K562 (cell line): ENCODE results near the gene SOCS3. TPM values are rescaled to one million over a fixed set of nuclear protein-coding genes. Genes with fewer than 3 reads are reported as not detected.

Experiments used
- ATAC-seq: fragments of 200-7000 bp; cut with Tn5 transposase; 3 replicates; pipeline ENCODE4 v1.9.1; 2020; ENCODE audit warnings: moderate library complexity
- BruUV-seq: library from RNA; stranded (reverse); fragments of 400-500 nt; replicated peaks from 2 replicates; lab custom pipeline; 2021; lab: Mats Ljungman, UMichigan
- CTCF ChIA-PET: fragments of 300-600 bp; formaldehyde crosslinking; extraction: SDS; loops from one replicate; lab custom pipeline; 2021; ENCODE audit warnings: low intra/inter-chr PET ratio; lab: Yijun Ruan, JAX
- POLR2A ChIA-PET: fragments of 300-600, 350-650 bp; sonication (Branson Sonifier 250); formaldehyde crosslinking; extraction: SDS; loops from one replicate; lab custom pipeline; 2021; ENCODE audit warnings: antibody characterized with exemption, inconsistent platforms; lab: Yijun Ruan, JAX
- DNase-seq, 4 experiments: peaks; one replicate each; pipeline versions ENCODE4 v3.0.0 to v3.0.0-alpha.2; 2011 to 2018; ENCODE audit warnings: low spot score in 3 of 4, mixed read lengths in 3 of 4; ENCODE audit errors: extremely low read depth in 1 of 4
- FAIRE-seq: peaks from 2 replicates; lab custom pipeline; 2011; peaks lifted over from hg19 to GRCh38; lab: Jason Lieb, UNC
- H2AFZ ChIP-seq: 2 replicates; pipeline ENCODE4 v1.6.0; 2011; ENCODE audit warnings: low read depth, low read length, control low read depth, inconsistent platforms
- H3K27ac ChIP-seq: fragments of 200-600 bp; 3 replicates; pipeline ENCODE4 v1.8.0; 2011; ENCODE audit warnings: low read depth, mild to moderate bottlenecking, control low read depth, inconsistent platforms, low read length, moderate library complexity, mixed read lengths; ENCODE audit errors: extremely low read depth
- H3K27me3 ChIP-seq, 2 experiments: fragments of 300-600 bp in 1 of 2; 2 replicates in 1 of 2; 3 replicates in 1 of 2; pipeline versions ENCODE4 v1.6.0 to v1.8.0; 2011; ENCODE audit warnings: inconsistent platforms in 2 of 2, low read length in 2 of 2, mild to moderate bottlenecking in 1 of 2, mixed read lengths in 1 of 2, moderate library complexity in 1 of 2; ENCODE audit not compliant: control insufficient read depth in 2 of 2, insufficient read depth in 2 of 2
- H3K36me3 ChIP-seq: fragments of 300-600 bp; 3 replicates; pipeline ENCODE4 v1.8.0; 2011; ENCODE audit warnings: mild to moderate bottlenecking, low read length, inconsistent platforms; ENCODE audit not compliant: control insufficient read depth, insufficient read depth
- H3K4me1 ChIP-seq, 2 experiments: fragments of 200-600 bp in 1 of 2; replicated peaks in 1 of 2; 2 replicates in 1 of 2; 3 replicates in 1 of 2; pipeline versions ENCODE4 v1.5.1 to v1.8.0; 2011; ENCODE audit warnings: inconsistent platforms in 2 of 2, low read length in 2 of 2, mild to moderate bottlenecking in 1 of 2, mixed read lengths in 1 of 2, moderate library complexity in 1 of 2; ENCODE audit not compliant: control insufficient read depth in 2 of 2, insufficient read depth in 2 of 2
- H3K4me2 ChIP-seq: 2 replicates; pipeline ENCODE4 v1.6.1; 2011; ENCODE audit warnings: low read length, control low read depth, inconsistent platforms, mixed read lengths; ENCODE audit not compliant: insufficient read depth
- H3K4me3 ChIP-seq: fragments of 200-600 bp; sonication (generic), shearing (Covaris generic); 2 replicates; pipeline ENCODE4 v1.5.1; 2016; ENCODE audit warnings: control low read depth, inconsistent platforms
- H3K79me2 ChIP-seq: fragments of 200-600 bp; 3 replicates; pipeline ENCODE4 v1.8.0; 2011; ENCODE audit warnings: low read length, inconsistent platforms; ENCODE audit not compliant: control insufficient read depth, insufficient read depth
- H3K9ac ChIP-seq, 2 experiments: 2 replicates each; pipeline versions ENCODE4 v1.6.0 to v1.6.1; 2011; ENCODE audit warnings: low read depth in 2 of 2, low read length in 2 of 2, control low read depth in 1 of 2, inconsistent platforms in 1 of 2, mild to moderate bottlenecking in 1 of 2, mixed read lengths in 1 of 2; ENCODE audit not compliant: insufficient read depth in 1 of 2
- H3K9me1 ChIP-seq: one replicate; pipeline ENCODE4 v1.6.0; 2011; ENCODE audit warnings: inconsistent platforms, mild to moderate bottlenecking, low read length, moderate library complexity; ENCODE audit not compliant: control insufficient read depth, insufficient read depth
- H3K9me3 ChIP-seq: replicated peaks from 2 replicates; pipeline ENCODE4 v1.5.1; 2011; ENCODE audit warnings: low read depth, low read length, inconsistent platforms; ENCODE audit not compliant: control insufficient read depth, insufficient read depth
- H4K20me1 ChIP-seq: replicated peaks from 2 replicates; pipeline ENCODE4 v1.6.1; 2011; ENCODE audit warnings: low read length, inconsistent platforms, mixed read lengths; ENCODE audit not compliant: control insufficient read depth, insufficient read depth
- CAMTA2 ChIP-seq: fragments of 250-450 bp; sonication (Bioruptor Pico); conservative IDR thresholded peaks from 2 replicates; pipeline ENCODE4 v1.5.1; 2022
- ERF ChIP-seq: fragments of 450-650 bp; formaldehyde crosslinking; IDR thresholded peaks from 2 replicates; pipeline ENCODE4 v1.4.0; 2020; ENCODE audit warnings: mild to moderate bottlenecking, mixed read lengths
- FOSL1 ChIP-seq: fragments of 200-800 bp; sonication (Bioruptor generic); conservative IDR thresholded peaks from 2 replicates; pipeline ENCODE4 v1.6.1; 2016; ENCODE audit warnings: missing genetic modification characterization, missing compliant biosample characterization
- GTF2F1 ChIP-seq: IDR thresholded peaks from 2 replicates; pipeline ENCODE4 v1.6.1; 2011; ENCODE audit warnings: low read depth, low read length, improper control_type of control experiment
- NFE2L1 ChIP-seq: fragments of 450-650 bp; IDR thresholded peaks from 2 replicates; pipeline ENCODE4 v1.6.1; 2016; ENCODE audit warnings: missing genetic modification characterization, low read depth, mild to moderate bottlenecking, missing compliant biosample characterization, moderate library complexity, borderline replicate concordance
- NUFIP1 ChIP-seq: fragments of 450-650 bp; IDR thresholded peaks from 2 replicates; pipeline ENCODE4 v1.6.1; 2018; ENCODE audit not compliant: partially characterized antibody
- RBM25 ChIP-seq: fragments of 200-400 bp; formaldehyde crosslinking; IDR thresholded peaks from 2 replicates; pipeline ENCODE4 v1.6.1; 2018; ENCODE audit warnings: low read length, low read depth, moderate library complexity; ENCODE audit not compliant: severe bottlenecking
- ZBTB8A ChIP-seq: fragments of 450-650 bp; IDR thresholded peaks from 2 replicates; pipeline ENCODE4 v1.6.1; 2018; ENCODE audit warnings: mild to moderate bottlenecking, moderate library complexity; ENCODE audit not compliant: partially characterized antibody
- ZC3H11A ChIP-seq: IDR thresholded peaks from 2 replicates; pipeline ENCODE4 v1.6.1; 2012; ENCODE audit warnings: low read depth, low read length, improper control_type of control experiment
- ZNF507 ChIP-seq: conservative IDR thresholded peaks from 2 replicates; pipeline ENCODE4 v1.6.1; 2017; ENCODE audit warnings: missing genetic modification characterization, missing compliant biosample characterization
- ZNF644 ChIP-seq: fragments of 200-800 bp; sonication (Bioruptor generic); IDR thresholded peaks from 2 replicates; pipeline ENCODE4 v1.6.1; 2016; ENCODE audit warnings: low read depth, missing genetic modification characterization, missing compliant biosample characterization
- WGBS: fragments of 100-300 bp; shearing (Covaris generic); methylation state at CpG from one replicate; pipeline ENCODE4 v1.1.6; 2016; ENCODE audit warnings: low coverage, mixed read lengths; ENCODE audit not compliant: insufficient coverage; ENCODE audit errors: missing lambda C conversion rate; 5-methylcytosine and 5-hydroxymethylcytosine counted together
- in situ Hi-C: fragments of 300-500 bp; cut with MboI; formaldehyde crosslinking; loops from 4 replicates; pipeline ENCODE4 v1.15.0; 2018; ENCODE audit warnings: inconsistent platforms, mixed read lengths
- intact Hi-C: fragments of 100-400 bp; cut with micrococcal nuclease; formaldehyde crosslinking; loops from 2 replicates; pipeline ENCODE4 v1.14.2; 2022
- polyA plus RNA-seq, 8 experiments: library from polyadenylated mRNA; depleted of rRNA in 4 of 8; stranded (reverse) in 5 of 8; unstranded in 3 of 8; fragments of >200 nt; fragmentation: Nextera tagmentation in 2 of 8; fragmentation: Illumina TruSeq in 1 of 8; extraction: Ambion mirVana in 2 of 8; extraction: Trizol in 1 of 8; gene quantifications; 2 replicates each; pipeline versions ENCODE4 v1.2.1 to v1.2.3, GENCODE V29; 2011 to 2014; ENCODE audit warnings: inconsistent platforms in 1 of 8, missing spikeins in 1 of 8
- total RNA-seq, 7 experiments: library from RNA; depleted of rRNA in 6 of 7; stranded (reverse); fragments of >200 nt in 6 of 7; fragmentation: Illumina TruSeq in 2 of 7; extraction: Trizol in 2 of 7; gene quantifications; 2 replicates each; pipeline versions ENCODE4 v1.2.1 to v1.2.3, GENCODE V29; 2011 to 2021; ENCODE audit warnings: low replicate concordance in 1 of 7
- TF ChIP-seq, protein P1 (sequence below): IDR thresholded peaks from 2 replicates; pipeline ENCODE4 v1.6.1; 2016; ENCODE audit warnings: missing genetic modification characterization, missing compliant biosample characterization
- TF ChIP-seq, protein P2 (sequence below), 2 experiments: fragments of 200-800 bp in 1 of 2; sonication (Bioruptor generic) in 1 of 2; sonication (generic) in 1 of 2; formaldehyde crosslinking in 1 of 2; IDR thresholded peaks in 1 of 2; conservative IDR thresholded peaks in 1 of 2; 2 replicates each; pipeline versions ENCODE4 v1.5.0 to v1.6.1; 2016 to 2020; ENCODE audit warnings: missing compliant biosample characterization in 1 of 2, missing genetic modification characterization in 1 of 2, missing genetic modification reagents in 1 of 2
- TF ChIP-seq, protein P3 (sequence below): fragments of 250-450 bp; sonication (Bioruptor Pico); IDR thresholded peaks from 2 replicates; pipeline ENCODE4 v1.5.0; 2021; ENCODE audit warnings: mild to moderate bottlenecking, moderate library complexity

Gene SOCS3
- total and polyA plus RNA-seq, 9 of the 15 experiments (the other 6 are each of a cell fraction or from before 2014, with no cell fraction given): 0.56 to 38.9 (median 13.7) TPM

DNA sequence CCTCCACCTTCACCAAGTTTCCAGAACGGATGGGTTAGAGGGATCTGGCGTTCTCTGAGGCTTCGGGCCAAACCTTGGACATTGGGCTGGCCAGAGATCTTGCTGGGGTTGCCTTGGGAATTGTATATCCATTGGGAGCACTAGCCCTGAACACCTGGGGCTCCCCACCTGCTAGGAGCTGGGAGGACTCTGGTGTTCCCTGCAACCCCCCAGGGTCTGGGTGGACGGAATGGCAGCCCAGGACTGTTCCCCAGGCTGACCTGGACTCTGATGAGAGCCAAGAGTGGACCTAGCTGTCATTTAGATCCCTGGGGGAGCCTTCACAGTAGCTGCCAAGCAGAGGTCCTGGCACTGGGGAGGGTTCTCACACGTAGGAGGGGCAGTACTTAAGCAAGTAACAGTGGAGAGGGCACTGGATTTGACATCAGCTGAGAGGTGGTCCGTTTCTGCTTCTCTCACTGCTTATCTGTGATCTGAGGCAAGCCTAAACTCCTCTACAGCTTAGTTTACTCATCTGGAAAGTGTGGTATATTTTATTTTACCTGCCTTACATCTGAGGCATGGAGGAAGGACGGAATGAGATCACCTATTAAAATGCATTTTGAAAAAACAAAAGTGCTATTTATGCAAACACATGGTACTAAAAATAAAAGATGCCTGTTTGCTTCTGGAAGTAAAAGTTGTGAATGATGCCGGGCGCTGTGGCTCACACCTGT is 11.7 kb downstream of the SOCS3 start:
- peak; percentile 49 for FAIRE-seq
- H3K4me1 ChIP-seq: peaks cover 2 to 25% of the 10 kb centered on the region in 2 experiments; a peak in 4 of 5 replicates
- POLR2A ChIA-PET: interaction anchor here (1.6 kb wide), 1 partner anchor 10 kb away, joined by 4 read pairs; no protein-coding TSS in a partner anchor
- no peaks in the 10 kb centered on the region for H4K20me1 ChIP-seq
- H3K4me2 ChIP-seq: no peak overlapping the region
- H3K36me3 ChIP-seq: no peaks in the 10 kb centered on the region
- H3K27ac ChIP-seq: no peak overlapping the region
- no peak overlapping the region for H3K4me3 ChIP-seq
- in situ Hi-C loops (no loop called here), intact Hi-C loops (no loop called here)
- no TSS peak for BruUV-seq
- no peaks in the 10 kb centered on the region for H3K9me1 ChIP-seq
- peak overlapping the region in 1 of 2 experiments; percentile 54; a peak in 1 of 4 replicates for H3K9ac ChIP-seq
- H2AFZ ChIP-seq: no peak overlapping the region
- WGBS: 30% methylated on average over 9 of the region's 9 CpGs
- ATAC-seq: no peak
- no peaks in the 10 kb centered on the region for H3K27me3 ChIP-seq
- CTCF ChIA-PET: no interaction called here
- no peaks in the 10 kb centered on the region for H3K79me2 ChIP-seq
- DNase-seq: no peak
- no peaks in the 10 kb centered on the region for H3K9me3 ChIP-seq
- TF ChIP-seq GTF2F1 (no peak), ZNF507 (tag) (no peak), FOSL1 (tag) (no peak), NUFIP1 (no peak), ERF (no peak), CAMTA2 (CRISPR knock-in tag) (no peak), ZNF644 (tag) (no peak), RBM25 (no peak), ZBTB8A (no peak), NFE2L1 (no peak), ZC3H11A (no peak)
- TF ChIP-seq, protein P1, sequence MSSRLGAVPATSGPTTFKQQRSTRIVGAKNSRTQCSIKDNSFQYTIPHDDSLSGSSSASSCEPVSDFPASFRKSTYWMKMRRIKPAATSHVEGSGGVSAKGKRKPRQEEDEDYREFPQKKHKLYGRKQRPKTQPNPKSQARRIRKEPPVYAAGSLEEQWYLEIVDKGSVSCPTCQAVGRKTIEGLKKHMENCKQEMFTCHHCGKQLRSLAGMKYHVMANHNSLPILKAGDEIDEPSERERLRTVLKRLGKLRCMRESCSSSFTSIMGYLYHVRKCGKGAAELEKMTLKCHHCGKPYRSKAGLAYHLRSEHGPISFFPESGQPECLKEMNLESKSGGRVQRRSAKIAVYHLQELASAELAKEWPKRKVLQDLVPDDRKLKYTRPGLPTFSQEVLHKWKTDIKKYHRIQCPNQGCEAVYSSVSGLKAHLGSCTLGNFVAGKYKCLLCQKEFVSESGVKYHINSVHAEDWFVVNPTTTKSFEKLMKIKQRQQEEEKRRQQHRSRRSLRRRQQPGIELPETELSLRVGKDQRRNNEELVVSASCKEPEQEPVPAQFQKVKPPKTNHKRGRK (tag): no peak
- TF ChIP-seq, protein P2, sequence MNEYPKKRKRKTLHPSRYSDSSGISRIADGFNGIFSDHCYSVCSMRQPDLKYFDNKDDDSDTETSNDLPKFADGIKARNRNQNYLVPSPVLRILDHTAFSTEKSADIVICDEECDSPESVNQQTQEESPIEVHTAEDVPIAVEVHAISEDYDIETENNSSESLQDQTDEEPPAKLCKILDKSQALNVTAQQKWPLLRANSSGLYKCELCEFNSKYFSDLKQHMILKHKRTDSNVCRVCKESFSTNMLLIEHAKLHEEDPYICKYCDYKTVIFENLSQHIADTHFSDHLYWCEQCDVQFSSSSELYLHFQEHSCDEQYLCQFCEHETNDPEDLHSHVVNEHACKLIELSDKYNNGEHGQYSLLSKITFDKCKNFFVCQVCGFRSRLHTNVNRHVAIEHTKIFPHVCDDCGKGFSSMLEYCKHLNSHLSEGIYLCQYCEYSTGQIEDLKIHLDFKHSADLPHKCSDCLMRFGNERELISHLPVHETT (CRISPR knock-in tag; conservative IDR thresholded peaks at IDR 0.05 in 1 of 2, IDR thresholded peaks at IDR 0.05 in 1 of 2): no peak
- TF ChIP-seq, protein P3, sequence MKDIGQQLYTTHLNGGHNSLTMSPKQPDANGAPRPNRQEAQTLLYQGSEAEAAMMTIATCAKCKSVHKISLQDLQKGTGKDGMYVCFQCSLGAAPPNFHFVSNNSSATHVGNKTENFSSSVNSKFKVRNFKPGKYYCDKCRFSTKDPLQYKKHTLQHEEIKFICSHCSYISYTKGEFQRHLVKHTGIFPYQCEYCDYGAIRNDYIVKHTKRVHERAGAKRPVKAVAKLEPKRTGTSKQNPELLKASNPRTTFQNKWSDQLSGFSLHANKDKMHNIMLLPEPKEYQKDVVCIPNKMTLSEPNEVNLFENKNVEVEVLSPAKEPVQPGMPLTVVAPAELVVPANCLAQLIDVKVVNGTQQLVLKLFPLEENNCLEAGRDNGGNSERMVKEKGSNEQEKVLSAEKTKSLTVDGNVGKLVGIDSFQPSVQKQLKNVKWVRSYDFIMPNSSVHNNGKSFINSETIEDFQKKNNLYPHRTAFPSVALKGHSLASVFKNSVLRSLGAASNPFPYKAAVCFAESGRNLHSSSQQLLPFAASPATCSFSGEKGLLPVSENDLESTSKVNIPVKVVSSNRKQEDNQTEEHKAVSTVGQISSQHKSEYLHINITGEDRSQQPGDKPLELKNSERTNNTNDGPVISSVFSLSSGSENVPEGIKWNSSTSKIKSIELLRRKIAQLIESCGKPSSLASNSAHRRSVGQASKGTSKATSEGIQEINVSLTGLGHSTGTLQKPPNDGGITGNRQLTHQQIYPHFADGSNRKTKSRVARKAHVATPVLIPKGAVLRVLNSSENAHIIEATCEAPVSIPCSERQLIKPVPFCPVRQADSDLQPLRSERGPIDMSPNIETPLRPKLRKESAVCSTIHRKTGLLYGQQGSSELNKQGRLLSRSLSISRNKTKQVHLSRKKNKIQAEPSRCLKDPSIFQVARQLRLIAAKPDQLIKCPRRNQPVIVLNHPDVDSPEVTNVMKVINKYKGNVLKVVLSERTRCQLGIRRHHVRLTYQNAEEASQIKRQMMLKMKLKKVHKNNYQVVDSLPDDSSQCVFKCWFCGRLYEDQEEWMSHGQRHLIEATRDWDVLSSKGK (CRISPR knock-in tag): no peak
- TF ChIP-seq, all 486 proteins: peak for 0
